ENCODE results near the gene CACNB4.

The CACNB4 gene

GRCh38 chr2:151855111-151855510 is 243.7 kb downstream of the CACNB4 start:
- TF ChIP-seq, protein P1, sequence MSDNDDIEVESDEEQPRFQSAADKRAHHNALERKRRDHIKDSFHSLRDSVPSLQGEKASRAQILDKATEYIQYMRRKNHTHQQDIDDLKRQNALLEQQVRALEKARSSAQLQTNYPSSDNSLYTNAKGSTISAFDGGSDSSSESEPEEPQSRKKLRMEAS (IDR thresholded peaks at IDR 0.05; ENCODE audit: low read depth, low read length): no peak
- TF ChIP-seq CTCF (IDR thresholded peaks at IDR 0.05; ENCODE audit: low read depth, low read length) (no peak), MYC (IDR thresholded peaks at IDR 0.05; ENCODE audit: low read depth, low read length) (no peak), POLR2A (IDR thresholded peaks at IDR 0.05; ENCODE audit: extremely low read depth, insufficient read length) (no peak)
- DNase-seq (ENCODE audit: low read depth): no peak
- no peak overlapping the region for H3K4me3 ChIP-seq (ENCODE audit: low read depth, low read length)

DNA sequence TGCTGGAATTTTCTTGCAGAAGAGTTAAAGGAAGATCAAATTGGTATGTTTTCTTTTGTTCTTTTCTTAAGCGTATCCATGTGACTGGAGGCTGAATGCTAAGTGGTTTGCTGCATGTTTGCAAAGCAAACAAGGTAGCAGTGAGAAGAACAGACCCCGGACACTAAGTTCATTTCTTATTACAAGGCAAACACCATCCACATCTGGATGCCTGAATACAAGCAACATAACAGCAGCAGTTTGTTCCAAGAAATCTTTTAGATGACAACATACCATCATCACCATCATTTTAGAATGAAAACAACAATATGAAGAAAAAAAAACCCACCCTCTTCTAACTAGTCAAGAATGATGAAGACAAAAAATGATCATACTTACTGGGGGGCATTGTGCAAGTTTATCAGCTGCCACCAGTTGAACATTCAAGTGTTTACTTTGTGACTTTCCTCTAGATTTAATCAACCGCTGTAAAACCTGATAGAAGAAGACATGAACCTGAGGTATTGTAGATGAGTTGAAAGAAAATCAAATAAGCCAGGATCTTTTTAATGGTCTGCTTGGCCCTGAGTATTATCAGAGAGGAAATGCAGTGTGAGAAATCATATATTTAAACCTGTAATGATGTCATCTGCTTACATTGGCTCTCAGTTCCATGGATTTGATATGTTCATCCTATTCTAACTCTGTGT is 245.6 kb downstream of the CACNB4 start:
- H3K4me3 ChIP-seq (ENCODE audit: low read depth, low read length): no peak overlapping the region
- TF ChIP-seq MYC (IDR thresholded peaks at IDR 0.05; ENCODE audit: low read depth, low read length) (no peak), POLR2A (IDR thresholded peaks at IDR 0.05; ENCODE audit: extremely low read depth, insufficient read length) (no peak)
- TF ChIP-seq, protein P1 (IDR thresholded peaks at IDR 0.05; ENCODE audit: low read depth, low read length): no peak
- no peak for DNase-seq (ENCODE audit: low read depth)

- no peak for TF ChIP-seq MYC (IDR thresholded peaks at IDR 0.05; ENCODE audit: low read depth, low read length)
- TF ChIP-seq CTCF (IDR thresholded peaks at IDR 0.05; ENCODE audit: low read depth, low read length): no peak
- TF ChIP-seq, protein P1 (IDR thresholded peaks at IDR 0.05; ENCODE audit: low read depth, low read length): no peak
- TF ChIP-seq POLR2A (IDR thresholded peaks at IDR 0.05; ENCODE audit: extremely low read depth, insufficient read length): no peak
- no peak overlapping the region for H3K4me3 ChIP-seq (ENCODE audit: low read depth, low read length)
- no peak for DNase-seq (ENCODE audit: low read depth)
Observed at GRCh38 chr2:151852260-151853069, 246.4 kb downstream of the CACNB4 start.

GRCh38 chr2:151851761-151852160 is 247.1 kb downstream of the CACNB4 start:
- no peak overlapping the region for H3K4me3 ChIP-seq (ENCODE audit: low read depth, low read length)
- no peak for DNase-seq (ENCODE audit: low read depth)
- TF ChIP-seq MYC (IDR thresholded peaks at IDR 0.05; ENCODE audit: low read depth, low read length) (no peak), POLR2A (IDR thresholded peaks at IDR 0.05; ENCODE audit: extremely low read depth, insufficient read length) (no peak), CTCF (IDR thresholded peaks at IDR 0.05; ENCODE audit: low read depth, low read length) (no peak)
- TF ChIP-seq, protein P1 (IDR thresholded peaks at IDR 0.05; ENCODE audit: low read depth, low read length): no peak

DNA sequence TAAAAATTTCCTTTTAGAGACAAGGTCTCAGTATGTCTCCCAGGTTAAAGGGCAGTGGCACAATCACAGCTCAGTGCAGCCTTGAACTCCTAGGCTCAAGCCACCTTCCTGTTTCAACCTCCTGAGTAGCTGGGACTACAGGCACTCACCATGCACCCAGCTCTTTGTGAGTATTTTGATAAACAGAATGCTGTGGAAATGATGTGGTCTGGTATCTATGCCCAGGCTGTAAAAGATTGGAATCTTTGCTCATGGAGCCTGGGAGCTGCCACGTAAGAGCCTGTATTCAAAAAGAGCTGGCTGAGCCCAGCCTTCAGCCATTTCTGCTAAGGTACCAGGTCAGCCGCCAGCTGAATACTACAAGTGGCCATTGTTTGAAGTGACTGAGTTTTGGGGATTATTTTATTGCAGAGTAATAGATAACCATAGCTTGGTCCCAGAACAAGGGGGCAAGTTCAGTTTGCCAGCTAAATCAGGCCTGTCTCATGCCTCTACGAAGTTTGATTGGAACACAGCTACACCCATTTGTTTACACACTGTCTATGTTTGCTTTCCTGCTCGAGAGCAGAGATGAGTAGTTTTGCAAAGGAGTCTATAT is 249.3 kb downstream of the CACNB4 start:
- DNase-seq (ENCODE audit: low read depth): no peak
- H3K4me3 ChIP-seq (ENCODE audit: low read depth, low read length): no peak overlapping the region
- no peak for TF ChIP-seq POLR2A (IDR thresholded peaks at IDR 0.05; ENCODE audit: extremely low read depth, insufficient read length)
- no peak for TF ChIP-seq MYC (IDR thresholded peaks at IDR 0.05; ENCODE audit: low read depth, low read length)
- TF ChIP-seq, protein P1 (IDR thresholded peaks at IDR 0.05; ENCODE audit: low read depth, low read length): no peak
- TF ChIP-seq CTCF (IDR thresholded peaks at IDR 0.05; ENCODE audit: low read depth, low read length): no peak

Data from NB4 (cell line).